Keratinocyte (primary cell): ENCODE results near the gene CROT. TPM values are rescaled to one million over a fixed set of nuclear protein-coding genes. Genes with fewer than 3 reads are reported as not detected.

Experiments used
- DNase-seq: peaks from one replicate; pipeline ENCODE4 v3.0.0-alpha.2; 2011; ENCODE audit warnings: low read depth, missing footprints, low spot score
- FAIRE-seq: peaks from 2 replicates; lab custom pipeline; 2011; peaks lifted over from hg19 to GRCh38; lab: Jason Lieb, UNC
- H2AFZ ChIP-seq: 2 replicates; pipeline ENCODE4 v1.6.0; 2012; ENCODE audit warnings: low read length, control low read depth, inconsistent platforms; ENCODE audit not compliant: control insufficient read depth
- H3K27ac ChIP-seq: 2 replicates; pipeline ENCODE4 v1.5.1; 2011; ENCODE audit warnings: low read length; ENCODE audit not compliant: control insufficient read depth, insufficient read depth
- H3K27me3 ChIP-seq: 3 replicates; pipeline ENCODE4 v1.6.0; 2011; ENCODE audit warnings: low read length; ENCODE audit not compliant: control insufficient read depth, insufficient read depth; ENCODE audit errors: extremely low read depth
- H3K36me3 ChIP-seq, 2 experiments: 2 replicates in 1 of 2; 3 replicates in 1 of 2; pipeline ENCODE4 v1.5.1; 2011; ENCODE audit warnings: low read length in 2 of 2, mild to moderate bottlenecking in 1 of 2; ENCODE audit not compliant: control insufficient read depth in 2 of 2, insufficient read depth in 2 of 2; ENCODE audit errors: extremely low read depth in 1 of 2
- H3K4me1 ChIP-seq: 3 replicates; pipeline ENCODE4 v1.5.1; 2011; ENCODE audit warnings: low read length; ENCODE audit not compliant: control insufficient read depth, insufficient read depth; ENCODE audit errors: extremely low read depth
- H3K4me2 ChIP-seq: 3 replicates; pipeline ENCODE4 v1.6.0; 2011; ENCODE audit warnings: low read depth, low read length; ENCODE audit not compliant: control insufficient read depth, insufficient read depth; ENCODE audit errors: extremely low read depth
- H3K4me3 ChIP-seq, 3 experiments: fragments of 200-600 bp in 1 of 3; sonication (generic) in 1 of 3; 2 replicates in 2 of 3; 3 replicates in 1 of 3; pipeline ENCODE4 v1.5.1; 2011 to 2016; ENCODE audit warnings: low read length in 3 of 3, mild to moderate bottlenecking in 3 of 3, control low read depth in 2 of 3, inconsistent platforms in 1 of 3, low read depth in 1 of 3, mixed read lengths in 1 of 3, mixed run types in 1 of 3, moderate library complexity in 1 of 3; ENCODE audit not compliant: control insufficient read depth in 2 of 3, insufficient read depth in 2 of 3; ENCODE audit errors: extremely low read depth in 1 of 3
- H3K79me2 ChIP-seq: 2 replicates; pipeline ENCODE4 v1.6.0; 2012; ENCODE audit warnings: low read length; ENCODE audit not compliant: control insufficient read depth, insufficient read depth
- H3K9ac ChIP-seq: 3 replicates; pipeline ENCODE4 v1.6.0; 2011; ENCODE audit warnings: low read length; ENCODE audit not compliant: control insufficient read depth, insufficient read depth; ENCODE audit errors: extremely low read depth
- H3K9me1 ChIP-seq: 3 replicates; pipeline ENCODE4 v1.6.0; 2011; ENCODE audit warnings: low read length; ENCODE audit not compliant: control insufficient read depth, insufficient read depth; ENCODE audit errors: extremely low read depth
- H3K9me3 ChIP-seq: 2 replicates; pipeline ENCODE4 v1.5.1; 2012; ENCODE audit warnings: low read depth, low read length; ENCODE audit not compliant: control insufficient read depth
- H4K20me1 ChIP-seq: 3 replicates; pipeline ENCODE4 v1.6.0; 2011; ENCODE audit warnings: low read length; ENCODE audit not compliant: control insufficient read depth, insufficient read depth; ENCODE audit errors: extremely low read depth
- CTCF ChIP-seq, 3 experiments: IDR thresholded peaks in 1 of 3; conservative IDR thresholded peaks in 1 of 3; optimal IDR thresholded peaks in 1 of 3; 2 replicates in 2 of 3; 3 replicates in 1 of 3; pipeline versions ENCODE3 to v1.5.1; 2011; ENCODE audit warnings: low read length in 3 of 3, mild to moderate bottlenecking in 3 of 3, moderate library complexity in 2 of 3, control low read depth in 1 of 3, inconsistent platforms in 1 of 3; ENCODE audit not compliant: insufficient read depth in 2 of 3; ENCODE audit errors: extremely low read depth in 1 of 3
- EZH2 ChIP-seq: IDR thresholded peaks from one replicate; pipeline ENCODE4 v1.6.1; 2012; ENCODE audit warnings: inconsistent platforms, mild to moderate bottlenecking, low read length, moderate library complexity
- dilution Hi-C: fragments of 300-500 bp; cut with MboI; formaldehyde crosslinking; loops from one replicate; pipeline ENCODE4 v1.7.0; 2020; ENCODE audit warnings: low sequenced_read_pairs; ENCODE audit not compliant: extremely low pct_ligation_motif_present
- polyA plus RNA-seq, 5 experiments: library from polyadenylated mRNA; depleted of rRNA in 3 of 5; stranded (reverse) in 3 of 5; stranded (forward) in 1 of 5; unstranded in 1 of 5; fragments of >200 nt; gene quantifications; 1 replicate in 1 of 5; 2 replicates in 3 of 5; 3 replicates in 1 of 5; pipeline versions ENCODE4 v1.2.1 to v1.2.3, GENCODE V29; 2011 to 2012; ENCODE audit warnings: missing spikeins in 2 of 5, low read depth in 1 of 5, low replicate concordance in 1 of 5

The CROT gene
- polyA plus RNA-seq, 1 donor (not counting 4 experiments of a cell fraction or from before 2014, with no cell fraction given), result 22.3 TPM

- no peak overlapping the region for H3K4me2 ChIP-seq
- dilution Hi-C loops, result no loop called here
- no peak for FAIRE-seq
These were observed 14.5 kb upstream of the CROT start for GRCh38 chr7:87330942-87331341.

GRCh38 chr7:87331687-87332252, 13.7 kb upstream of the CROT start:
- no peaks in the 10 kb centered on the region for H3K79me2 ChIP-seq
- H2AFZ ChIP-seq, result no peak overlapping the region
- H3K9me1 ChIP-seq, result no peaks in the 10 kb centered on the region
- H3K27me3 ChIP-seq, result no peaks in the 10 kb centered on the region
- FAIRE-seq, result peak; percentile 20
- no peaks in the 10 kb centered on the region for H3K4me1 ChIP-seq
- peaks cover 0 to 5% of the 10 kb centered on the region in 2 experiments for H3K36me3 ChIP-seq
- no peaks in the 10 kb centered on the region for H4K20me1 ChIP-seq
- no peak overlapping the region for H3K27ac ChIP-seq
- H3K9me3 ChIP-seq, result peaks cover 13% of the 10 kb centered on the region
- TF ChIP-seq EZH2, result no peak
- TF ChIP-seq CTCF (optimal IDR thresholded peaks at IDR 0.05 in 1 of 3, IDR thresholded peaks at IDR 0.05 in 1 of 3, conservative IDR thresholded peaks at IDR 0.05 in 1 of 3; ENCODE audit: extremely low read depth in 1 of 3, insufficient read depth in 2 of 3, low read length in 3 of 3), result no peak
- DNase-seq, result no peak
- dilution Hi-C loops, result no loop called here
- H3K4me2 ChIP-seq, result no peak overlapping the region
- no peak overlapping the region for H3K9ac ChIP-seq
- no peak overlapping the region for H3K4me3 ChIP-seq

More at GRCh38 chr7:87330942-87331341, 14.5 kb upstream of the CROT start:
- Histone ChIP-seq H3K36me3 (peaks cover 0 to 5% of the 10 kb centered on the region in 2 experiments), H2AFZ (peak overlapping the region; percentile 30), H3K4me1 (no peaks in the 10 kb centered on the region), H3K79me2 (no peaks in the 10 kb centered on the region), H4K20me1 (no peaks in the 10 kb centered on the region), H3K4me3 (no peak overlapping the region), H3K27me3 (no peaks in the 10 kb centered on the region), H3K9me3 (peaks cover 13% of the 10 kb centered on the region), H3K27ac (no peak overlapping the region), H3K9ac (no peak overlapping the region), H3K9me1 (no peaks in the 10 kb centered on the region)
- TF ChIP-seq EZH2, result no peak
- no peak for TF ChIP-seq CTCF (optimal IDR thresholded peaks at IDR 0.05 in 1 of 3, IDR thresholded peaks at IDR 0.05 in 1 of 3, conservative IDR thresholded peaks at IDR 0.05 in 1 of 3; ENCODE audit: extremely low read depth in 1 of 3, insufficient read depth in 2 of 3, low read length in 3 of 3)
- no peak for DNase-seq
